GM10266 (cell line): ENCODE data around the gene SNX8.

ENCODE experiments used
- DNase-seq: peaks from one replicate; pipeline ENCODE4 v3.0.0; 2012; ENCODE audit errors: extremely low spot score
- CTCF ChIP-seq: IDR thresholded peaks from 2 replicates; pipeline ENCODE4 v1.5.1; 2012; ENCODE audit warnings: mild to moderate bottlenecking, low read depth; ENCODE audit not compliant: control insufficient read depth, insufficient read depth; ENCODE audit errors: missing control alignments

Gene SNX8

GRCh38 chr7:2242541-2243429 is 71.5 kb downstream of the SNX8 start:
- no peak for TF ChIP-seq CTCF
- DNase-seq, result no peak

GRCh38 chr7:2241580-2242540 is 72.4 kb downstream of the SNX8 start, which contains the start of the genes MRM2 and NUDT1:
Gene MRM2 (minus strand): TSS chr7:2242205. CDS start chr7:2242169, 36 bp downstream.
Gene NUDT1 (plus strand): TSS chr7:2242226. CDS start chr7:2244575, 2,349 bp downstream.
- no peak for TF ChIP-seq CTCF
- peak; percentile 91 for DNase-seq

GRCh38 chr7:2239242-2239641 is 75.0 kb downstream of the SNX8 start:
- DNase-seq, result no peak
- no peak for TF ChIP-seq CTCF

GRCh38 chr7:2237109-2237602 is 77.1 kb downstream of the SNX8 start:
- no peak for TF ChIP-seq CTCF

GRCh38 chr7:2233926-2234325 is 80.3 kb downstream of the SNX8 start:
- TF ChIP-seq CTCF, result no peak
- DNase-seq, result no peak

More at GRCh38 chr7:2237109-2237602, 77.1 kb downstream of the SNX8 start:
- DNase-seq, result peak; percentile 89

GRCh38 chr7:2232766-2233520 is 81.3 kb downstream of the SNX8 start, which contains the start of gene MAD1L1:
Gene MAD1L1 (minus strand): TSS chr7:2232945. CDS start chr7:2230133, 2,812 bp downstream.
- peak; percentile 93 for DNase-seq

More at GRCh38 chr7:2232766-2233520, 81.3 kb downstream of the SNX8 start, which contains the start of gene MAD1L1:
- no peak for TF ChIP-seq CTCF
